Midbrain (tissue), 1 donor: ENCODE measurements around the gene ZBTB45.
"Not testable (repeated sequence)": the region's sequence is repeated elsewhere in the genome, so short reads cannot be mapped to it uniquely, and the experiment has no call there.

Source experiments
- DNase-seq: peaks from one replicate; lab custom pipeline; 2025; lab: John Stamatoyannopoulos, UW

Gene ZBTB45

DNA sequence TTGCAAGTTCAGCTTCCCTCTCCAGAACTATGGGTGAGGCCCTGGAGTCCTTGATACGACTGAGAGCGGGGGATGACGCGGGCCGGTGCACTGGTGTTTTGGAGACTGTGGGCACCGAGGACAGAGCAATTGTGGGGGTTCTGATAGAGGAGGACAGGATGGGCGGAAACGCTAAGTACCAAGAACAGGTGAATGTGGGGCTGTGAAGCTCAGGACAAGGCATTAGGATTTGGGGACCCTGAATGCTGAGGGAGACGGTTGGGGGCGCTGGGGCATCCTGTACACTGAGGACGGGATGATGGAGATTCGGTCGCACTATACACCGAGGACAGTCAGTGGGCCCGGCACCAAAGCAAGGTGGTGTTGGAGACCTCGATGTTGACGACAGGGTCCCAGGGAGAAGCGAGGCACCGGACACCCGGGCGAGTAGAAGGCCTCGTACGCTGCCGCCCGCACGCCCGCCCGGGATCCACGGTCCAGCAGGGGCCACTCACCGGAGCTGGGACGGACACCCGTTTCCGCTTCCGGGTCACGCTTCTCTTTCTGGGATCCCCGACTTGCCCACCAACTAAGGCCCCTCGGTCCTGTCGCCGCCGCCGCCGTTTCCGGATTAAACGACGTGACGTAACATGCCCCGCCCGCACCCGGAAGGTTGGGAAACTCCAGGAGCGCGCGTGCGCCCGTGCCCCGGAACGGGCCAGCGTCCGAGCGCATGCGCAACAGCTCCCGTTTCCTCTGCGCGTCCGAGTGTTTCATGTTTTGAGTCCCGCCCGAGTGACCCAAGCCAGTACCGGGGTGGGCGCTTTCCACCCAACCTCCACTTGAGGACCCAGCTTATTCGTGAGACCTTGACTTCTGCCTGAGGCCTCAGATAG, 35.1 kb upstream of the ZBTB45 start, which contains the start of gene CHMP2A:
TSS of gene CHMP2A (minus strand) at position 612 of the 875 bp plus-strand sequence. CDS start 893 bp downstream, outside the sequence.
- no peak for DNase-seq

DNA sequence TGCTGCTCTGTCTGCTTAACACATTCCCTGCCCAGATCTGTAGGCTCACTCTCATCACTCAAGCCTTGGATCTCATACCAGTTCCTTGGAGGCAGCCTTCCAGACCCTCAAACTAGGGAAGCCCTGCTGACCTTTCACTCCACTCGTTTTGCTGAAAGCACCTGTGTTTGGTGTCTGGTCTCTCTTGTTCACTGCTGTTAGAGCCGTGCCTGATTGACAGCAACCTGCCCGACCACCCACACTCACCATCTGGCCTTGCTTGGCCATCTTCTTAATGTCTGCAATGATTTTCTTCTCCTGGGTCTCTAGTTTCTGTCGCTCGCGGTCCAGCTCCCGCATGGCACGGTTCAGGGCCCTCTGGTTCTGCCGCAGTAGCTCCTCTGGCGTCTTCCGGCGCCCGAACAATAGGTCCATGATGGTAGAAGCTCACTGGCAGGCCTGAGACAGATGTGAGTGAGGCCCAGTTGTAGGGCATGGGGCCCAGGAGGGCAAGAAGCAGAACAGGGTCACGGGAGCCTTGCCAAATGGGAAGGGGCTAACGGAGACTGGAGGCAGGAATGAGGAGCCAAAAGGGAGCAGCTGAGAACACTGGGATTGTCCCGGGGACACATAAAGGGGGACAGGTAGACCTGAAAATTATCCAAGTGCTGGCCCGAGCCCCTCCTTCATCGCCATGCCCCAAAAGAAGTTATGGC, 34.3 kb upstream of the ZBTB45 start:
- no peak for DNase-seq

DNA sequence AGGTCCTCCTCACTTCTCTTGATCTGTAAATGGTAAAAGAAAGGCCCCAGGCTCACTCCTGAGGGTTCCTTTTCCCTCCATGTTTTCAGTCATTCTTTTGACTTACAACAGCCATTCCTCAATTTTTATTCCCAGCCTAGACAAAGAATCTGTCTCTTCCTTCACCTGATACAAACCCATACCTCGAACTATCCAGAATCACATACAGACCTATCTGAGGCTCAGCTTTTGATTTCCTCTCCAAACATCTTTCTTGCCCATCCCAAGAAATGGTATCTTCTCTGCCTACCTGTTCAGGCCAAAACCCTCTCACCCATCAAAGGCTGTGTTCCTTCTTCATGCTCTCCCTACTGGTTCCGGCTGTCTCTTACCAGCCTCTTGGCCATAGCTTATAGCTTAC, 33.0 kb upstream of the ZBTB45 start:
- no peak for DNase-seq

DNA sequence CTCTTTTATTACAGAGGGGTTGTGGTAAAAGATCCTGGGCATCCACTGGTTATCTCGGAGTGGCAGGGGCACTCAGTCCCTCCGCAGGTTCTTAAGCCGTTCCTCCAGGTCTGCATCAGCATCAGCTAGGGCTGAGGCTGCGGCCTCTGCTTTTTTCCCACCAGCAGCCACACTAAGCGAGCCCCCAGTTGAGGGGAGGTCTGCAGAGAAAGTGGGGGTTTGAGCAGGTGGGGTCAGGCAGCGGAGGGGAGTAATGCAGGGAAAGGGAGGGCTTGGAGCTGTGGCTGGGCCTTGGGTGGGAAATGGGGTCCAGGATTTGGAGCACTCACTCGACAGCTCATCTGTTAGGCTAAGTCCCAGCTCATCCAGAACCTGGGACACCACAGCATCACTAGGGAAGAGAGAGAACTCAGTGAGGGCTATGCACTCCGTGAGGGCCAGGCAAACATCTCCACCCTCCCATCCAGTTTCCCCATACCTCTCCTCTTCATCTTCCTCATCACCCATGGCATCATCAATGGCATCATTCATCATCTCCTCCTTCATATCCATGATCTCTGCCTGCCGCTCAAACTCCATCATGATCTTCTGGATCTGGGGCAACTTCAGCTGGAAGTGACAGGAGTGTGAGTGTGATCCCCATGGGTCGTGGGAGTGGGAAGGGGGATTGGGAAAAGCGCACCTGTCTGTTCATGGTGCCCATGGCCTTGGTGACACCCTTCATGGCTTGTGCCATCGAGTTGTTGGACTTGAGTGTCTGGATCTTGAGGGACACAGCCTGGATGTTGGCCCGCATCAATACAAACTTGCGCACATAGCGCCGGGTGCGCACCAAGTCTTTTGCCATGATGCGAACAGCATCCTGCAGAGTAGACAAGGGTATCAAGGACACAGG, 32.2 kb upstream of the ZBTB45 start:
- DNase-seq, result no peak

DNA sequence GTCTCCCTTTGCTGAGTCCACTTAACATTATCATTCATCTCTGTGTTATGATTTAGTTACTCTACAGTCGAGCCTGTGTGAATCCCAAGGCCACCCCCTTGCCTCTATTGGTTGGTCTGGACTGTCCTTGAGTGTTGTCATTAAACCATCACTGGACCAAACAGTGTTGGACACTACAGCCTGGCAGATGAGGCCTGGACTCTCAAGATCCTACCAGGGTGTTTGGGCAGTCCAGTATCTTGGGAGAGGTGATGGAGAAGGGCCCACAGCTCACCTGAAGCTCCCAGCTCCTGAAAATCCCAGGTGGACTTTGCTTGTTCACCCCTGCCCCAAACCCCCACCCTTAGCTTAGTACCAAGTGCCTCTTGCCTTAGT, 31.5 kb upstream of the ZBTB45 start:
- DNase-seq, result no peak

DNA sequence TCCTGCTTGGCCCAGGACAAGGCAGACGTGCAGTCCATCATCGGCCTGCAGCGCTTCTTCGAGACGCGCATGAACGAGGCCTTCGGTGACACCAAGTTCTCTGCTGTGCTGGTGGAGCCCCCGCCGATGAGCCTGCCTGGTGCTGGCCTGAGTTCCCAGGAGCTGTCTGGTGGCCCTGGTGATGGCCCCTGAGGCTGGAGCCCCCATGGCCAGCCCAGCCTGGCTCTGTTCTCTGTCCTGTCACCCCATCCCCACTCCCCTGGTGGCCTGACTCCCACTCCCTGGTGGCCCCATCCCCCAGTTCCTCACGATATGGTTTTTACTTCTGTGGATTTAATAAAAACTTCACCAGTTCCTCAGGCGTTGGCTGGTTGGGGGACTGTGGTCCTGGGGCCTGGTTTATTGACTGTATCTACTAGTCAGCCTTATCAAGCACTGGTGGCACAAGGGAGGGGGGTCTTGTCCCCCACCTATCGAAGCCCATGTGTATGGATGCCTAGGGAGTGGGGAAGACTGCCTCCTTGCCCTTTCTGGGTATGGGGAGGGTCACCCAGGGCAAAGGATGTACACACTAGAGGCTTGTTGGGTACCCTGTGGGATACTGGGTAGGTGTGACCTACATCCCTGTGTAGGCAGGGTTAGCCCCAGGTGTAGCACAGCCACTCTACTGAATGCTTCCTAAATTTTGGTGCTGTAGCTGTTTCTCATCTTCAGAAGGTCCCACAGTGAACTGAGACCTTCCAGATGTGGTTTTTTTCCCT, 30.9 kb upstream of the ZBTB45 start:
- DNase-seq, result no peak

DNA sequence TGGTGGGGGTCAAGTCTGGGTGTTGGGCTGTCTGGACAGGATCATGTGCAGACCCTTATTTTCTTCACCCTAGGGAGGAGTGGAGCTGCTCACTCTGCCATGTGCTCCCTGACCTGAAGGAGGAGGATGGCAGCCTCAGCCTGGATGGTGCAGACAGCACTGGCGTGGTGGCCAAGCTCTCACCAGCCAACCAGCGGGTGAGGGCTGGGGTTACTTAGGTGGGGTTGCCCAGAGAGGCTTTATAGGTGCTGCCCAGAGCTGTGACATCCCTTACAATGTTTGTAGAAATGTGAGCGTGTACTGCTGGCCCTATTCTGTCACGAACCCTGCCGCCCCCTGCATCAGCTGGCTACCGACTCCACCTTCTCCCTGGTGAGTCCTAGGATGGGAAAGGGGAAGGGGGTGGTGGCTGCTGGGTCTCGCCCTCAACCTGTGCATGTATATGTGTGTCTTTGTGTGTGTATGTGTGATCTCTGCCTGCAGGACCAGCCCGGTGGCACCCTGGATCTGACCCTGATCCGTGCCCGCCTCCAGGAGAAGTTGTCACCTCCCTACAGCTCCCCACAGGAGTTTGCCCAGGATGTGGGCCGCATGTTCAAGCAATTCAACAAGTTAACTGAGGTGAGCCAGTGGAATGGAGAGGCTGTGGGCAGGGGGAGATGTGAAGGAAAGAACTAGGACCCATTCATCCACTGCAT, 30.2 kb upstream of the ZBTB45 start:
- no peak for DNase-seq

DNA sequence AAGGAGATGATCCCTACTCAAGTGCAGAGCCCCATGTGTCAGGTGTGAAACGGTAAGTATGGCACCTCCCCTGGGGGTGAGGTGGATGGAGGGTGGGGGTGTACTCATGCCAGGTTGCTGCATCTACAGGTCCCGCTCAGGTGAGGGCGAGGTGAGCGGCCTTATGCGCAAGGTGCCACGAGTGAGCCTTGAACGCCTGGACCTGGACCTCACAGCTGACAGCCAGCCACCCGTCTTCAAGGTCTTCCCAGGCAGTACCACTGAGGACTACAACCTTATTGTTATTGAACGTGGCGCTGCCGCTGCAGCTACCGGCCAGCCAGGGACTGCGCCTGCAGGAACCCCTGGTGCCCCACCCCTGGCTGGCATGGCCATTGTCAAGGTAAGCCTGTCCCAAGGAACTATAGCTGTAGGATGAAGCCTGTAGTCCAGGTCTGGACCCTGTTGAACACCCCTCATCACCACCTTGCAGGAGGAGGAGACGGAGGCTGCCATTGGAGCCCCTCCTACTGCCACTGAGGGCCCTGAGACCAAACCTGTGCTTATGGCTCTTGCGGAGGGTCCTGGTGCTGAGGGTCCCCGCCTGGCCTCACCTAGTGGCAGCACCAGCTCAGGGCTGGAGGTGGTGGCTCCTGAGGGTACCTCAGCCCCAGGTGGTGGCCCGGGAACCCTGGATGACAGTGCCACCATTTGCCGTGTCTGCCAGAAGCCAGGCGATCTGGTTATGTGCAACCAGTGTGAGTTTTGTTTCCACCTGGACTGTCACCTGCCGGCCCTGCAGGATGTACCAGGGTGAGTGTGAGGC, 29.5 kb upstream of the ZBTB45 start:
- no peak for DNase-seq

DNA sequence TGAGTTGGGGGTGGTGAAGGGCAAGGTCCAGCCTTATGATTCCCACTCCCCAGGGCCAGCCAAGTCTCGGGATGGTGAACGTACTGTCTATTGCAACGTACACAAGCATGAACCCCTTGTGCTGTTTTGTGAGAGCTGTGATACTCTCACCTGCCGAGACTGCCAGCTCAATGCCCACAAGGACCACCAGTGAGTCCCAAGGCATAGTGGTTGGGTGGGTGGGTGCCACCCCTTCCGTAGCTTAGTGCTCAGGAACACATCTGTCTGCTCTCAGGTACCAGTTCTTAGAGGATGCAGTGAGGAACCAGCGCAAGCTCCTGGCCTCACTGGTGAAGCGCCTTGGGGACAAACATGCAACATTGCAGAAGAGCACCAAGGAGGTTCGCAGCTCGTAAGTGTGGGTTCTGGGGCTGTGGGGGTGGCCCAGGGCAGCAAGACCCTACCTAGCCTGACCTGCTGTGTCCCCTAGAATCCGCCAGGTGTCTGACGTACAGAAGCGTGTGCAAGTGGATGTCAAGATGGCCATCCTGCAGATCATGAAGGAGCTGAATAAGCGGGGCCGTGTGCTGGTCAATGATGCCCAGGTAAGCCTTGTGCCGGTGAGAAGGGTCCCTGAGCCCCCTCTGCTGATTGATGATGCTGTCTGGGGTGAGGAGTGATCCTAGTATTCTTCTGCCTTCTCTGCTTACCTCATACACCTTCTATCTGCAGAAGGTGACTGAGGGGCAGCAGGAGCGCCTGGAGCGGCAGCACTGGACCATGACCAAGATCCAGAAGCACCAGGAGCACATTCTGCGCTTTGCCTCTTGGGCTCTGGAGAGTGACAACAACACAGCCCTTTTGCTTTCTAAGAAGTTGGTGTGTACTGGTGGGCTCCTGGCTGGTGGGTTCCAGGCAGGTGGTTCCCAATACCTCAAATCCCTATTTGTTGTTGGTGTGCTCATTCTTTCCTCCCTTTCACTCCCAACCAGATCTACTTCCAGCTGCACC, 28.0 kb upstream of the ZBTB45 start:
- DNase-seq, result no peak

DNA sequence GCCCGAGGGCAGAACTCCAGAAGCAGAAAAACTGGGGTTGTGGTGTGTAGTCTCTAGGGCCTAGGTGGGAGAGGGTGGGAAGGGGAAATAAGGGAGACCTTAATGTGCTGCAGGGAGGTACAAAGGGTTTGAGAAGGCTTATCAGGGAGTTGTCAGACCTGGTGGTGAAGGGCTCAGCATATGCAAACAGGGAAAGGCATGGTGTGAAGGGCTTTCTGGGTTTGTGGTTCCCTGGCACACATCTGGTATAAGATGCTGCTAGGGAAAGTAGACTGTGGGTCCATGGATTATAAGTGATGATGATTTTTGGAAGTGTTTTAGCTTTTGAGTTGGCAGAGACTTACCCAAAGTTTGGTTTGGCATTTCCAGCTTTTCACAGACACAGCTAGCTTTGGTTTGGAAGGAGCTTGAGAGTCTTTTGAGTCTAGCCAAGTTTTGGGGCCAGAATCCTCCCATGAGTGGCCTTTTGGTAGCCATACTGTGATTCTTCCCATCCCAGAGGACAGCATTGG, 26.5 kb upstream of the ZBTB45 start:
- DNase-seq, result no peak

DNA sequence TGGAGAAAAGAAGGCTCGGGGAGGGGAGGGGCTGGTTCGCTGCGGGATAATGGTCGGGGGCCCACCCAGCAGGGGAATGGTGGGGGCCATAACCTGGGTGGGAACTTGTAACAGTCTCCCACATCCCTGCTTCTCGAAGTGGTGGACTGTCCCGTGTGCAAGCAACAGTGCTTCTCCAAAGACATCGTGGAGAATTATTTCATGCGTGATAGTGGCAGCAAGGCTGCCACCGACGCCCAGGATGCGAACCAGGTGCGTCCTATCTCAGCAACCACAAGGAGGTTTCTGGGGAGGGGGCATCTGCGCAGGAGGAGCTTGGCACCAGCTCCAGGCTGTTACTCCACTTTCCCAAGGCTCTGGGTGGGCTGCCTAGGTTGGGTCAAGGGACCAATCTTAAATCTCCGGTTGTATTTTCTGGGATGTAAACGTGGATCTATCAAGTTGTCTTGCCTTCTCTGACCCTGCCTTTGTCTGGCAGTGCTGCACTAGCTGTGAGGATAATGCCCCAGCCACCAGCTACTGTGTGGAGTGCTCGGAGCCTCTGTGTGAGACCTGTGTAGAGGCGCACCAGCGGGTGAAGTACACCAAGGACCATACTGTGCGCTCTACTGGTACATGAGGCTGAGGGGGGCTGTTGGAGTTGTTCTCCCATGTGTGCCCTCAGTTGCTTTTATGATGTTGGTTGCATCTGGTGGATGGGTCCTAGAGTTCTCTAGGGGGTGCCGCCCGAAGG, 25.8 kb upstream of the ZBTB45 start:
- DNase-seq, result no peak

DNA sequence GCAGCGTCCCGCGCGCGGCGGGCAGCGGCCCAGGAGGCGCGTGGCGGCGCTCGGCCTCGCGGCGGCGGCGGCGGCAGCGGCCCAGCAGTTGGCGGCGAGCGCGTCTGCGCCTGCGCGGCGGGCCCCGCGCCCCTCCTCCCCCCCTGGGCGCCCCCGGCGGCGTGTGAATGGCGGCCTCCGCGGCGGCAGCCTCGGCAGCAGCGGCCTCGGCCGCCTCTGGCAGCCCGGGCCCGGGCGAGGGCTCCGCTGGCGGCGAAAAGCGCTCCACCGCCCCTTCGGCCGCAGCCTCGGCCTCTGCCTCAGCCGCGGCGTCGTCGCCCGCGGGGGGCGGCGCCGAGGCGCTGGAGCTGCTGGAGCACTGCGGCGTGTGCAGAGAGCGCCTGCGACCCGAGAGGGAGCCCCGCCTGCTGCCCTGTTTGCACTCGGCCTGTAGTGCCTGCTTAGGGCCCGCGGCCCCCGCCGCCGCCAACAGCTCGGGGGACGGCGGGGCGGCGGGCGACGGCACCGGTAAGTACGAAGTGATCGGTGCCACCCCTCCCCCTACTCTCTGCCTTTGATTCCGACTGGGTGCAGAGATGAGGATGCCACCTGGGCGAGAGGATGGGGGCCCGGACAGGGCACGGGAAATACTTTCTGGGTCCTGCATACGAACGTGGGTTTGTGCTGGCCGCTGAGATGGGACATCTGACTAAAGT, 25.1 kb upstream of the ZBTB45 start:
- no peak for DNase-seq

DNA sequence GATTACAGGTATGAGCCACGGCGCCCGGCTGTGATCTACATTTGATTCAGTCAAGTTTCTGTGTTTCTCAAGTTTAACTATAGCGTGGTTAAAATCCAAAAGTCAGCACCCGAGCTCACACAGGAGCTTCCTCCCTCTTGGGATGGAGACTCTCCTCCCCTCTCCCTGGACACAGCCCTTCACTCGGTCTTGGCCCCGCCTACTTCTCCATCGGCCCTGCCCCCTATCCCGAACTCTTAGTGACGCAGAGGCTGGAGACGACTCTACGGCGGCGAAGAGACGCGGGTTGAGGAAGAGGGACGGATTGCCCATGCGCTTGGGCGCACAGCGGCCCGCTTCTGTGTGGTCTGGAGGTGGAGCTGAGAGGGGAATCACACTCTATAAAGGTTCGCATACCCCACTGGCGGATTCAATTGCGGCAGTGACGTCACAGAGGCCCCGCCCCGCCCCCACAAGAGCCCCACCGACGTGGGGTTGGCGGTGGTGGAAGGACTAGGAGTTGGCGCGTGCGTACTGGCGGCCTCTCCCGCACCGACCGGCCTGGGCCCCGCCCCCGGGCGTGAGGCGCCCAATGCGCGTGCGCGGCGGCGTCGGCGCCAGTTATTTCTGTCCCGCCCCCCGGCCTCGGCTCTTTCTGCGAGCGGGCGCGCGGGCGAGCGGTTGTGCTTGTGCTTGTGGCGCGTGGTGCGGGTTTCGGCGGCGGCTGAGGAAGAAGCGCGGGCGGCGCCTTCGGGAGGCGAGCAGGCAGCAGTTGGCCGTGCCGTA, 24.4 kb upstream of the ZBTB45 start, which contains the start of gene TRIM28:
TSS of gene TRIM28 (plus strand) at position 239 of the 765 bp plus-strand sequence. CDS start 694 bp downstream, outside the sequence.
- no peak for DNase-seq

DNA sequence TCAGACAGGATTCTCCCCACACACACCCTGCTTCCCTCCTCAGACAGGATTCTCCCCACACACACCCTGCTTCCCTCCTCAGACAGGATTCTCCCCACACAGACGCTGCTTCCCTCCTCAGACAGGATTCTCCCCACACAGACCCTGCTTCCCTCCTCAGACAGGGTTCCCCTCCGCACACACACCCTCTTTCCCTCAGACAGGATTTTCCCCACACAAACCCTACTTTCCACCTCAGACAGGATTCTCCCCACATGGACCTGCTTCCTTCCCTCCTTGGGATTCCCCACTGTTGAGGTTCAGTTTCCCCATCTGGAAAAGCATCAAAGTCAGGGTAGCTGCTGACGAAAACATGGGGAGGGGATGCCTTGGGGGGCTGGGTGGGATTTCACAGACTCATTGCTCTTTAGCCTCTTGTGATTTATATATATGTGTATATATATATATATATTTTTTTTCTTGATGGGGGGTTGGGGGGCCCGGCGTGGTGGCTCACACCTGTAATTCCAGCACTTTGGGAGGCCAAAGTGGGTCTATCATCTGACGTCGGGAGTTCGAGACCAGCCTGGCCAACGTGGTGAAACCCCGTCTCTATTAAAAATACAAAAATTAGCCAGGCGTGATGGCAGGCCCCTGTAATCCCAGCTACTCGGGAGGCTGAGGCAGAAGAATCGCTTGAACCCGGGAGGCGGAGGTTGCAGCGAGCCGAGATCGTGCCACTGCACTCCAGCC, 23.2 kb upstream of the ZBTB45 start:
- DNase-seq, result not testable (repeated sequence)

DNA sequence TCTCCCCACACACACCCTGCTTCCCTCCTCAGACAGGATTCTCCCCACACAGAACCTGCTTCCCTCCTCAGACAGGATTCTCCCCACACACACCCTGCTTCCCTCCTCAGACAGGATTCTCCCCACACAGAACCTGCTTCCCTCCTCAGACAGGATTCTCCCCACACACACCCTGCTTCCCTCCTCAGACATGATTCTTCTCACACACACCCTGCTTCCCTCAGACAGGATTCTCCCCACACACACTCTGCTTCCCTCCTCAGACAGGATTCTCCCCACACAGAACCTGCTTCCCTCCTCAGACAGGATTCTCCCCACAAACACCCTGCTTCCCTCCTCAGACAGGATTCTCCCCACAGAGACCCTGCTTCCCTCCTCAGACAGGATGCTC, 19.6 kb upstream of the ZBTB45 start:
- not testable (repeated sequence) for DNase-seq
